Right lobe of liver (tissue), 6 donors: ENCODE results near the gene EFNB2. TPM values are rescaled to one million over a fixed set of nuclear protein-coding genes. Genes with fewer than 3 reads are reported as not detected.

ENCODE experiments used
- ATAC-seq, 4 donors: fragments of 200-7000 bp; cut with Tn5 transposase; one replicate each; pipeline ENCODE4 v1.9.1; 2020; ENCODE audit warnings: mild to moderate bottlenecking in 4 of 4, moderate library complexity in 4 of 4
- DNase-seq, 3 donors: peaks; one replicate each; pipeline ENCODE4 v3.0.0-alpha.2; 2020
- H3K27ac ChIP-seq, 3 donors: fragments of 200-600 bp; one replicate each; pipeline ENCODE4 v1.8.0; 2022
- H3K27me3 ChIP-seq, 2 donors: fragments of 200-600 bp; one replicate each; pipeline ENCODE4 v1.8.0; 2022
- H3K36me3 ChIP-seq, 4 donors: fragments of 200-600 bp; sonication (generic) in 1 of 4; one replicate each; pipeline versions ENCODE4 v1.5.1 to v1.8.0; 2017 to 2022; ENCODE audit warnings: control low read depth in 1 of 4
- H3K4me1 ChIP-seq, 4 donors: fragments of 200-600 bp; sonication (generic) in 1 of 4; one replicate each; pipeline versions ENCODE4 v1.5.1 to v1.8.0; 2017 to 2022; ENCODE audit warnings: control low read depth in 1 of 4
- H3K4me3 ChIP-seq, 3 donors: fragments of 200-600 bp; one replicate each; pipeline ENCODE4 v1.8.0; 2022
- H3K9me3 ChIP-seq, 4 donors: fragments of 200-600 bp; sonication (generic) in 1 of 4; one replicate each; pipeline versions ENCODE4 v1.5.1 to v1.8.0; 2017 to 2022; ENCODE audit warnings: control low read depth in 1 of 4
- CTCF ChIP-seq, 4 donors: fragments of 200-600 bp in 3 of 4; fragments of 450-650 bp in 1 of 4; IDR thresholded peaks; one replicate each; pipeline versions ENCODE4 v1.5.1 to v1.8.0; 2016 to 2022; ENCODE audit warnings: antibody characterized with exemption in 4 of 4, mild to moderate bottlenecking in 2 of 4
- POLR2A ChIP-seq: fragments of 450-650 bp; IDR thresholded peaks from one replicate; pipeline ENCODE4 v1.6.1; 2017; ENCODE audit warnings: antibody characterized with exemption, mild to moderate bottlenecking
- WGBS: methylation state at CpG from one replicate; pipeline ENCODE4 v1.1.6; 2018; ENCODE audit warnings: low coverage, low lambda C conversion rate; ENCODE audit not compliant: insufficient coverage; ENCODE audit errors: missing lambda C conversion rate; 5-methylcytosine and 5-hydroxymethylcytosine counted together
- intact Hi-C, 2 donors: fragments of 100-400 bp; cut with DNase I; formaldehyde crosslinking; loops; one replicate each; pipeline versions ENCODE4 v1.11.2 to v1.14.1; 2022
- total RNA-seq, 6 experiments: library from RNA; depleted of rRNA in 2 of 6; stranded (reverse); fragments of >200 nt in 2 of 6; fragmentation: NEBNext Ultra II Directional in 3 of 6; extraction: Animal tissue kit (Norgen Biotek cat#: 25700) in 3 of 6; gene quantifications; one replicate each; pipeline versions ENCODE4 v1.1.0 to v1.2.4, GENCODE V29; 2016 to 2023
- donor health status: DM: no; HTN: yes; CAD: no.
- donor health status: DM: no; HTN: no; CAD: no.
- donor health status: DM: no; HTN: no; CAD: no.
- donor health status: DM: no; HTN: yes; CAD: no.
- donor health status: DM: no; HTN: yes; CAD: no.

Gene EFNB2
- total RNA-seq, 6 experiments from 2014 or later = 2.3 to 9.8 (median 3.9) TPM

GRCh38 chr13:106480351-106480910 lies 55.0 kb downstream of the EFNB2 start:
- no peak overlapping the region for H3K27ac ChIP-seq
- H3K27me3 ChIP-seq = no peaks in the 10 kb centered on the region
- DNase-seq (no peak), ATAC-seq (no peak)
- H3K36me3 ChIP-seq = no peaks in the 10 kb centered on the region
- 36% methylated on average over 5 of the region's 5 CpGs for WGBS
- no peaks in the 10 kb centered on the region for H3K9me3 ChIP-seq
- no peak overlapping the region for H3K4me3 ChIP-seq
- TF ChIP-seq POLR2A = no peak
- TF ChIP-seq CTCF (IDR thresholded peaks at IDR 0.05) = no peak
- intact Hi-C loops = no loop called here
- H3K4me1 ChIP-seq = no peaks in the 10 kb centered on the region

DNA sequence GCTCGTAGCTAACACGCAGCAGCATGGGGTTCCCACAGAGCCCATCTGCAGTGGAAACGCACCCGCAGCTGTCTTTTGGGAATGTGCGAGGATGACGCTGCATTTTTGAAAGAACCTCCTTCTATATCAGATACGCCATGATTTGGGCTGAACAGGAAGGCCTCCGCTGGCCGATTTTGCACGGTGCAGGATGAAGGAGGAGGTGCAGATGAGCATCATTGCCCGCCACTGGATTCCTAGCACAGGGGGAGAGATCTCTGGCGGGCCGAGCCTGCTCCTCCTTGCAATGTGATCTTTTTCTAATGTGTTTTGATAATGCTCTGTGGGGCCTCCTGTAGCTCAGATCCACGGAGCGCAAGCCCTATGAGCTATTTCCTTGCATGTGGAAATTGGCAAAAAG lies 55.5 kb downstream of the EFNB2 start:
- H3K4me3 ChIP-seq = no peak overlapping the region
- H3K4me1 ChIP-seq = no peaks in the 10 kb centered on the region
- no peaks in the 10 kb centered on the region for H3K9me3 ChIP-seq
- 73% methylated on average over 13 of the region's 15 CpGs for WGBS
- no peak for ATAC-seq
- no peaks in the 10 kb centered on the region for H3K36me3 ChIP-seq
- TF ChIP-seq CTCF (IDR thresholded peaks at IDR 0.05) (no peak), POLR2A (no peak)
- no peak overlapping the region for H3K27ac ChIP-seq
- H3K27me3 ChIP-seq = no peaks in the 10 kb centered on the region
- intact Hi-C loops = no loop called here
- no peak for DNase-seq

- no peaks in the 10 kb centered on the region for H3K36me3 ChIP-seq
- intact Hi-C loops = no loop called here
- no peak for DNase-seq
- H3K9me3 ChIP-seq = no peaks in the 10 kb centered on the region
- H3K4me3 ChIP-seq = no peak overlapping the region
- WGBS = 79% methylated on average over 7 of the region's 7 CpGs
- H3K4me1 ChIP-seq = no peaks in the 10 kb centered on the region
- no peak for ATAC-seq
- TF ChIP-seq POLR2A = no peak
- H3K27ac ChIP-seq = no peak overlapping the region
- no peaks in the 10 kb centered on the region for H3K27me3 ChIP-seq
Measured at GRCh38 chr13:106478116-106478515, 57.3 kb downstream of the EFNB2 start.

DNA sequence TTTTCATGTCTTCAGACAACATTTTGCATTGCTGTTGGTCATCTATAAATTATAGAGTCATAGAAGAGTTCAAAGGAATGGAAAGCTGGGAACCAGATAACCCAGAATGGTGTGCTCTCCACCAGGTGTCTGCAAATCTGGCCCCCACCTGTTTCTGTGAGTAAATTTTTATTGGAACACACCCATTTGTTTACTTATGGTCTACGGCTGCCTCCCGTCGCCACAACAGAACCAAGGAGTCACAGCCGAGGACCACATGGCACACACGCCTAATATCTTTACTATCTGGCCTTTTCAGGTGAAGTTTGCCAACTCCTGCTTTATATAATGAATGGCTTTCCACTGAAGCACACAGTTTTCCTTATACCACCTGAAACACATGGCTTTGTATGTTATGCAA lies 58.2 kb downstream of the EFNB2 start:
- intact Hi-C loops = no loop called here
- Histone ChIP-seq H3K27ac (no peak overlapping the region), H3K9me3 (no peaks in the 10 kb centered on the region), H3K4me1 (no peaks in the 10 kb centered on the region), H3K36me3 (no peaks in the 10 kb centered on the region), H3K27me3 (no peaks in the 10 kb centered on the region), H3K4me3 (no peak overlapping the region)
- ATAC-seq (no peak), DNase-seq (no peak)
- TF ChIP-seq CTCF (IDR thresholded peaks at IDR 0.05) (no peak), POLR2A (no peak)
- WGBS = 76% methylated on average over 4 of the region's 5 CpGs

- no peaks in the 10 kb centered on the region for H3K4me1 ChIP-seq
- DNase-seq (no peak), ATAC-seq (no peak)
- H3K27ac ChIP-seq = no peak overlapping the region
- H3K27me3 ChIP-seq = no peaks in the 10 kb centered on the region
- intact Hi-C loops = no loop called here
- no peaks in the 10 kb centered on the region for H3K36me3 ChIP-seq
- H3K9me3 ChIP-seq = no peaks in the 10 kb centered on the region
- TF ChIP-seq CTCF (IDR thresholded peaks at IDR 0.05) (no peak), POLR2A (no peak)
- H3K4me3 ChIP-seq = no peak overlapping the region
- 51% methylated on average over 3 of the region's 3 CpGs for WGBS
Measured at GRCh38 chr13:106475852-106476251, 59.6 kb downstream of the EFNB2 start.
